HL-60 (cell line): ENCODE results near the gene PRR20G.

Source experiments
- GABPA ChIP-seq: IDR thresholded peaks from 2 replicates; pipeline ENCODE4 v1.6.1; 2012; ENCODE audit warnings: low read depth
- POLR2AphosphoS5 ChIP-seq: IDR thresholded peaks from 2 replicates; pipeline ENCODE4 v1.6.1; 2012; ENCODE audit warnings: low read depth
- SPI1 ChIP-seq: IDR thresholded peaks from 2 replicates; pipeline ENCODE4 v1.6.1; 2012; ENCODE audit warnings: low read depth, mild to moderate bottlenecking, borderline replicate concordance
- TF ChIP-seq, protein P1 (sequence below): IDR thresholded peaks from 2 replicates; pipeline ENCODE4 v1.6.1; 2012; ENCODE audit warnings: low read depth; ENCODE audit not compliant: insufficient replicate concordance
- TF ChIP-seq, protein P2 (sequence below): IDR thresholded peaks from one replicate; pipeline ENCODE4 v1.5.1; 2011; ENCODE audit warnings: low read length, control low read depth, inconsistent platforms; ENCODE audit not compliant: insufficient read depth

DNA sequence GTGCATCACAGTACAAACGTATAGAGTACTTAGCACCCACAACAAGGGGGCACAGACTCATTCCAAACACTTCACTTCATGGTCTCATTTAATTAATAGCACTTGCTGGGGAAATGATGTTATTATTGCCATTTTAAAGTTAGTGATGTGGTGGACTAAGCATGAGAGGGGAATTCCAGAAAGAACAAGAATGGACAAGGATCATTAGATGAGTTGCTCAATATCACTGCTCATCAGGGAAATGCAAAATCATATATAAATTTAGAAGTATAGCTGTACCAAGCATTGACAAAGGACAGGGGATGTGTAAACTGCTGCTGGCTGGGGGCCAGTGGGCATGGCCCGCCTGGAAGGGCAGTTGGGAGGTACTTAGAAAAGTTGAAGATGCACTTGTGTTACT lies 14.6 kb downstream of the PRR20G start:
- no peak for TF ChIP-seq POLR2AphosphoS5
- TF ChIP-seq, protein P1, sequence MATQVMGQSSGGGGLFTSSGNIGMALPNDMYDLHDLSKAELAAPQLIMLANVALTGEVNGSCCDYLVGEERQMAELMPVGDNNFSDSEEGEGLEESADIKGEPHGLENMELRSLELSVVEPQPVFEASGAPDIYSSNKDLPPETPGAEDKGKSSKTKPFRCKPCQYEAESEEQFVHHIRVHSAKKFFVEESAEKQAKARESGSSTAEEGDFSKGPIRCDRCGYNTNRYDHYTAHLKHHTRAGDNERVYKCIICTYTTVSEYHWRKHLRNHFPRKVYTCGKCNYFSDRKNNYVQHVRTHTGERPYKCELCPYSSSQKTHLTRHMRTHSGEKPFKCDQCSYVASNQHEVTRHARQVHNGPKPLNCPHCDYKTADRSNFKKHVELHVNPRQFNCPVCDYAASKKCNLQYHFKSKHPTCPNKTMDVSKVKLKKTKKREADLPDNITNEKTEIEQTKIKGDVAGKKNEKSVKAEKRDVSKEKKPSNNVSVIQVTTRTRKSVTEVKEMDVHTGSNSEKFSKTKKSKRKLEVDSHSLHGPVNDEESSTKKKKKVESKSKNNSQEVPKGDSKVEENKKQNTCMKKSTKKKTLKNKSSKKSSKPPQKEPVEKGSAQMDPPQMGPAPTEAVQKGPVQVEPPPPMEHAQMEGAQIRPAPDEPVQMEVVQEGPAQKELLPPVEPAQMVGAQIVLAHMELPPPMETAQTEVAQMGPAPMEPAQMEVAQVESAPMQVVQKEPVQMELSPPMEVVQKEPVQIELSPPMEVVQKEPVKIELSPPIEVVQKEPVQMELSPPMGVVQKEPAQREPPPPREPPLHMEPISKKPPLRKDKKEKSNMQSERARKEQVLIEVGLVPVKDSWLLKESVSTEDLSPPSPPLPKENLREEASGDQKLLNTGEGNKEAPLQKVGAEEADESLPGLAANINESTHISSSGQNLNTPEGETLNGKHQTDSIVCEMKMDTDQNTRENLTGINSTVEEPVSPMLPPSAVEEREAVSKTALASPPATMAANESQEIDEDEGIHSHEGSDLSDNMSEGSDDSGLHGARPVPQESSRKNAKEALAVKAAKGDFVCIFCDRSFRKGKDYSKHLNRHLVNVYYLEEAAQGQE = no peak
- TF ChIP-seq, protein P2, sequence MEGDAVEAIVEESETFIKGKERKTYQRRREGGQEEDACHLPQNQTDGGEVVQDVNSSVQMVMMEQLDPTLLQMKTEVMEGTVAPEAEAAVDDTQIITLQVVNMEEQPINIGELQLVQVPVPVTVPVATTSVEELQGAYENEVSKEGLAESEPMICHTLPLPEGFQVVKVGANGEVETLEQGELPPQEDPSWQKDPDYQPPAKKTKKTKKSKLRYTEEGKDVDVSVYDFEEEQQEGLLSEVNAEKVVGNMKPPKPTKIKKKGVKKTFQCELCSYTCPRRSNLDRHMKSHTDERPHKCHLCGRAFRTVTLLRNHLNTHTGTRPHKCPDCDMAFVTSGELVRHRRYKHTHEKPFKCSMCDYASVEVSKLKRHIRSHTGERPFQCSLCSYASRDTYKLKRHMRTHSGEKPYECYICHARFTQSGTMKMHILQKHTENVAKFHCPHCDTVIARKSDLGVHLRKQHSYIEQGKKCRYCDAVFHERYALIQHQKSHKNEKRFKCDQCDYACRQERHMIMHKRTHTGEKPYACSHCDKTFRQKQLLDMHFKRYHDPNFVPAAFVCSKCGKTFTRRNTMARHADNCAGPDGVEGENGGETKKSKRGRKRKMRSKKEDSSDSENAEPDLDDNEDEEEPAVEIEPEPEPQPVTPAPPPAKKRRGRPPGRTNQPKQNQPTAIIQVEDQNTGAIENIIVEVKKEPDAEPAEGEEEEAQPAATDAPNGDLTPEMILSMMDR = no peak
- TF ChIP-seq SPI1 = no peak
- TF ChIP-seq GABPA = no peak
